NB4 (cell line): Measurements from ENCODE around the gene TRPC4AP.

Source experiments
- MYC ChIP-seq: IDR thresholded peaks from 2 replicates; pipeline ENCODE4 v1.6.1; 2011; ENCODE audit warnings: low read depth, low read length
- POLR2A ChIP-seq: IDR thresholded peaks from 2 replicates; pipeline ENCODE4 v1.6.1; 2011; ENCODE audit warnings: mild to moderate bottlenecking; ENCODE audit not compliant: insufficient read length; ENCODE audit errors: extremely low read depth
- TF ChIP-seq, protein P1 (sequence below): IDR thresholded peaks from one replicate; pipeline ENCODE4 v1.5.1; 2012; ENCODE audit warnings: low read depth, low read length
- TF ChIP-seq, protein P2 (sequence below): IDR thresholded peaks from 2 replicates; pipeline ENCODE4 v1.6.1; 2011; ENCODE audit warnings: low read depth, low read length

DNA sequence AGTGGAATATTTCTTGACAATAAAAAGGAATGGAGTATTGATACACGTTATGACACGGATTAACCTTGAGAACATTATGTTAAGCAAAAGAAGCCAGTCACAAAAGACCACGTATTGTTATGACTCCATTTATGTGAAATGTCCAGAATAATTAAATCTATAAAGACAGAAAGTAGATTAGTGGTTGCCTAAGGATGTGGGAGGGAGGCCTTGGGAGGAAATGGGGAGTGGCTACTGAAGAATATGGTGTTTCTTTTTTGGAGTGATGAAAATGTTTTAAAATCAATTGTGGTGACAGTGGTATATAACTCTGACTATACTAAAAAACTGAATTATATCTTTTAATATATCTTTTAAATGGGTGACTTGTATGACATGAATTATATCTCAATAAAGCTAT lies 30.1 kb downstream of the TRPC4AP start:
- TF ChIP-seq, protein P1, sequence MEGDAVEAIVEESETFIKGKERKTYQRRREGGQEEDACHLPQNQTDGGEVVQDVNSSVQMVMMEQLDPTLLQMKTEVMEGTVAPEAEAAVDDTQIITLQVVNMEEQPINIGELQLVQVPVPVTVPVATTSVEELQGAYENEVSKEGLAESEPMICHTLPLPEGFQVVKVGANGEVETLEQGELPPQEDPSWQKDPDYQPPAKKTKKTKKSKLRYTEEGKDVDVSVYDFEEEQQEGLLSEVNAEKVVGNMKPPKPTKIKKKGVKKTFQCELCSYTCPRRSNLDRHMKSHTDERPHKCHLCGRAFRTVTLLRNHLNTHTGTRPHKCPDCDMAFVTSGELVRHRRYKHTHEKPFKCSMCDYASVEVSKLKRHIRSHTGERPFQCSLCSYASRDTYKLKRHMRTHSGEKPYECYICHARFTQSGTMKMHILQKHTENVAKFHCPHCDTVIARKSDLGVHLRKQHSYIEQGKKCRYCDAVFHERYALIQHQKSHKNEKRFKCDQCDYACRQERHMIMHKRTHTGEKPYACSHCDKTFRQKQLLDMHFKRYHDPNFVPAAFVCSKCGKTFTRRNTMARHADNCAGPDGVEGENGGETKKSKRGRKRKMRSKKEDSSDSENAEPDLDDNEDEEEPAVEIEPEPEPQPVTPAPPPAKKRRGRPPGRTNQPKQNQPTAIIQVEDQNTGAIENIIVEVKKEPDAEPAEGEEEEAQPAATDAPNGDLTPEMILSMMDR = no peak
- TF ChIP-seq, protein P2, sequence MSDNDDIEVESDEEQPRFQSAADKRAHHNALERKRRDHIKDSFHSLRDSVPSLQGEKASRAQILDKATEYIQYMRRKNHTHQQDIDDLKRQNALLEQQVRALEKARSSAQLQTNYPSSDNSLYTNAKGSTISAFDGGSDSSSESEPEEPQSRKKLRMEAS = no peak
- no peak for TF ChIP-seq POLR2A
- TF ChIP-seq MYC = no peak
